B cell (primary cell): ENCODE measurements around the gene PACRGL.

Experiments
- CTCF ChIP-seq: fragments of 200-600 bp; IDR thresholded peaks from one replicate; pipeline ENCODE4 v1.8.0; 2022; ENCODE audit warnings: antibody characterized with exemption, mild to moderate bottlenecking
- EZH2 ChIP-seq: IDR thresholded peaks from 2 replicates; pipeline ENCODE4 v1.6.1; 2012; ENCODE audit warnings: borderline replicate concordance, low read depth, mild to moderate bottlenecking, moderate library complexity, low read length; ENCODE audit not compliant: insufficient read depth, poor library complexity, severe bottlenecking

GRCh38 chr4:20672262-20672661, 28.0 kb upstream of the PACRGL start:
- TF ChIP-seq CTCF (no peak), EZH2 (no peak)
